H1 (cell line): ENCODE measurements around the gene DPH6. TPM values are rescaled to one million over a fixed set of nuclear protein-coding genes. Genes with fewer than 3 reads are reported as not detected.

Experiments
- CTCF ChIA-PET: fragments of 300-600 bp; sonication (Branson Sonifier 250); formaldehyde crosslinking; loops from one replicate; lab custom pipeline; 2021; ENCODE audit not compliant: partially characterized antibody; lab: Charles Lee
- POLR2A ChIA-PET: fragments of 300-600 bp; sonication (Branson Sonifier 250); formaldehyde crosslinking; loops from one replicate; lab custom pipeline; 2021; ENCODE audit warnings: inconsistent platforms; ENCODE audit not compliant: partially characterized antibody; lab: Charles Lee
- DNase-seq, 2 experiments: peaks; one replicate each; pipeline versions ENCODE4 v3.0.0 to v3.0.0-alpha.2; 2010 to 2022; ENCODE audit warnings: low spot score in 2 of 2, low read depth in 1 of 2, mixed read lengths in 1 of 2
- FAIRE-seq: peaks from 2 replicates; lab custom pipeline; 2011; peaks lifted over from hg19 to GRCh38; lab: Jason Lieb, UNC
- H2AFZ ChIP-seq: 2 replicates; pipeline ENCODE4 v1.8.1; 2012; ENCODE audit warnings: low read length, inconsistent platforms
- H2AK5ac ChIP-seq: 2 replicates; pipeline ENCODE4 v1.6.1; 2013; ENCODE audit warnings: low read depth, low read length
- H2BK120ac ChIP-seq: replicated peaks from 2 replicates; pipeline ENCODE3; 2013; ENCODE audit warnings: low read depth, low read length, inconsistent platforms
- H2BK12ac ChIP-seq: 2 replicates; pipeline ENCODE4 v1.6.1; 2013; ENCODE audit warnings: low read depth, low read length
- H2BK15ac ChIP-seq: 2 replicates; pipeline ENCODE4 v1.6.1; 2013; ENCODE audit warnings: low read length
- H2BK20ac ChIP-seq: 2 replicates; pipeline ENCODE4 v1.6.1; 2013; ENCODE audit warnings: low read length
- H2BK5ac ChIP-seq: 2 replicates; pipeline ENCODE4 v1.6.1; 2013; ENCODE audit warnings: low read depth, low read length
- H3K14ac ChIP-seq: 2 replicates; pipeline ENCODE4 v1.6.1; 2013; ENCODE audit warnings: inconsistent platforms; ENCODE audit not compliant: insufficient read length
- H3K18ac ChIP-seq: 2 replicates; pipeline ENCODE4 v1.6.1; 2013; ENCODE audit warnings: low read length; ENCODE audit errors: extremely low read depth
- H3K23ac ChIP-seq: 2 replicates; pipeline ENCODE4 v1.6.1; 2013; ENCODE audit warnings: inconsistent platforms; ENCODE audit not compliant: insufficient read length
- H3K23me2 ChIP-seq: 2 replicates; pipeline ENCODE4 v1.6.1; 2013; ENCODE audit warnings: low read depth, low read length
- H3K27ac ChIP-seq: 2 replicates; pipeline ENCODE4 v1.6.1; 2011; ENCODE audit warnings: low read depth, low read length, inconsistent platforms
- H3K27me3 ChIP-seq, 4 experiments: replicated peaks in 1 of 4; 1 replicate in 1 of 4; 2 replicates in 3 of 4; pipeline versions ENCODE4 v1.6.1 to v1.8.1; 2011 to 2013; ENCODE audit warnings: low read length in 3 of 4, mild to moderate bottlenecking in 3 of 4, inconsistent platforms in 2 of 4, mixed read lengths in 2 of 4, moderate library complexity in 1 of 4; ENCODE audit not compliant: control insufficient read depth in 3 of 4, insufficient read depth in 3 of 4; ENCODE audit errors: extremely low read depth in 1 of 4
- H3K36me3 ChIP-seq, 4 experiments: 2 replicates each; pipeline versions ENCODE4 v1.6.1 to v1.8.1; 2011 to 2013; ENCODE audit warnings: mild to moderate bottlenecking in 4 of 4, low read length in 3 of 4, moderate library complexity in 2 of 4, control low read depth in 1 of 4, inconsistent platforms in 1 of 4; ENCODE audit not compliant: insufficient read depth in 4 of 4, control insufficient read depth in 2 of 4
- H3K4ac ChIP-seq: replicated peaks from 2 replicates; pipeline ENCODE3; 2013; ENCODE audit warnings: low read length, low read depth, mixed read lengths, inconsistent platforms; ENCODE audit not compliant: insufficient read length
- H3K4me1 ChIP-seq, 4 experiments: replicated peaks in 1 of 4; 1 replicate in 1 of 4; 2 replicates in 3 of 4; pipeline versions ENCODE4 v1.6.1 to v1.8.1; 2011 to 2013; ENCODE audit warnings: low read length in 3 of 4, inconsistent platforms in 2 of 4, mixed read lengths in 1 of 4; ENCODE audit not compliant: insufficient read depth in 4 of 4, control insufficient read depth in 3 of 4
- H3K4me2 ChIP-seq, 2 experiments: 2 replicates each; pipeline versions ENCODE4 v1.6.1 to v1.8.1; 2011 to 2013; ENCODE audit warnings: low read depth in 2 of 2, low read length in 2 of 2, control low read depth in 1 of 2, inconsistent platforms in 1 of 2, mild to moderate bottlenecking in 1 of 2; ENCODE audit not compliant: insufficient read depth in 1 of 2
- H3K4me3 ChIP-seq, 4 experiments: fragments of 200-600, 300-600 bp in 1 of 4; sonication (generic), shearing (Covaris generic), sonication (Bioruptor Twin) in 1 of 4; 2 replicates each; pipeline versions ENCODE4 v1.5.1 to v1.8.1; 2011 to 2016; ENCODE audit warnings: low read length in 4 of 4, low read depth in 3 of 4, control low read depth in 2 of 4, inconsistent platforms in 2 of 4, mild to moderate bottlenecking in 2 of 4, mixed read lengths in 1 of 4, moderate library complexity in 1 of 4; ENCODE audit not compliant: insufficient read depth in 2 of 4; ENCODE audit errors: extremely low read depth in 1 of 4
- H3K56ac ChIP-seq: replicated peaks from 2 replicates; pipeline ENCODE3; 2013; ENCODE audit warnings: low read depth, mild to moderate bottlenecking, mixed read lengths, low read length, inconsistent platforms; ENCODE audit not compliant: insufficient read length
- H3K79me1 ChIP-seq: 2 replicates; pipeline ENCODE4 v1.6.1; 2013; ENCODE audit warnings: low read depth, low read length, control low read depth
- H3K79me2 ChIP-seq, 2 experiments: 2 replicates each; pipeline versions ENCODE4 v1.6.1 to v1.8.1; 2012 to 2013; ENCODE audit warnings: low read length in 2 of 2, mild to moderate bottlenecking in 2 of 2, inconsistent platforms in 1 of 2; ENCODE audit not compliant: insufficient read depth in 2 of 2, control insufficient read depth in 1 of 2
- H3K9ac ChIP-seq, 4 experiments: replicated peaks in 1 of 4; 1 replicate in 1 of 4; 2 replicates in 3 of 4; pipeline versions ENCODE4 v1.6.1 to v1.8.1; 2011 to 2013; ENCODE audit warnings: low read depth in 3 of 4, low read length in 3 of 4, control low read depth in 2 of 4, mild to moderate bottlenecking in 2 of 4, moderate library complexity in 2 of 4, inconsistent platforms in 1 of 4; ENCODE audit errors: extremely low read depth in 1 of 4
- H3K9me3 ChIP-seq, 2 experiments: 2 replicates each; pipeline versions ENCODE4 v1.6.1 to v1.8.1; 2012 to 2013; ENCODE audit warnings: mild to moderate bottlenecking in 2 of 2, moderate library complexity in 2 of 2, control low read depth in 1 of 2, inconsistent platforms in 1 of 2, low read depth in 1 of 2, low read length in 1 of 2, mixed read lengths in 1 of 2; ENCODE audit not compliant: insufficient read depth in 2 of 2
- H4K20me1 ChIP-seq, 2 experiments: replicated peaks in 1 of 2; 2 replicates each; pipeline versions ENCODE3 to v1.8.1; 2011 to 2013; ENCODE audit warnings: inconsistent platforms in 2 of 2, low read length in 2 of 2, mild to moderate bottlenecking in 1 of 2; ENCODE audit not compliant: insufficient read depth in 2 of 2, control insufficient read depth in 1 of 2
- H4K5ac ChIP-seq: 2 replicates; pipeline ENCODE4 v1.6.1; 2013; ENCODE audit warnings: low read length, low read depth, mixed read lengths, inconsistent platforms; ENCODE audit not compliant: insufficient read length
- H4K8ac ChIP-seq: 2 replicates; pipeline ENCODE4 v1.8.0; 2013; ENCODE audit warnings: mild to moderate bottlenecking, moderate library complexity, low read length, inconsistent platforms; ENCODE audit not compliant: insufficient read depth; ENCODE audit errors: extremely low read depth
- H4K91ac ChIP-seq: replicated peaks from 2 replicates; pipeline ENCODE3; 2013; ENCODE audit warnings: low read length, mixed read lengths, inconsistent platforms; ENCODE audit not compliant: insufficient read length
- polyA plus RNA-seq, 7 experiments: library from polyadenylated mRNA; depleted of rRNA in 3 of 7; stranded (reverse) in 5 of 7; unstranded in 2 of 7; fragments of >200 nt in 5 of 7; fragments of 200-250 nt in 2 of 7; gene quantifications; 1 replicate in 5 of 7; 2 replicates in 1 of 7; 4 replicates in 1 of 7; pipeline versions ENCODE4 v1.2.1 to v1.2.3, GENCODE V29; 2011 to 2013; ENCODE audit warnings: missing spikeins in 2 of 7, mixed read lengths in 2 of 7
- total RNA-seq: library from RNA; stranded (reverse); fragmentation: NEBNext Ultra II Directional; extraction: Animal tissue kit (Norgen Biotek cat#: 25700); gene quantifications from 2 replicates; pipeline ENCODE4 v1.2.1, GENCODE V29; 2021
- TF ChIP-seq, protein P1 (sequence below): fragments of 300-600 bp; sonication (generic); IDR thresholded peaks from 2 replicates; pipeline ENCODE4 v1.7.1; 2012; ENCODE audit warnings: low read length, moderate library complexity, mild to moderate bottlenecking, inconsistent platforms; ENCODE audit not compliant: insufficient replicate concordance

Gene DPH6
- total and polyA plus RNA-seq, 2 of the 8 experiments (the other 6 are each of a cell fraction or from before 2014, with no cell fraction given): 21.6 to 30.5 TPM

DNA sequence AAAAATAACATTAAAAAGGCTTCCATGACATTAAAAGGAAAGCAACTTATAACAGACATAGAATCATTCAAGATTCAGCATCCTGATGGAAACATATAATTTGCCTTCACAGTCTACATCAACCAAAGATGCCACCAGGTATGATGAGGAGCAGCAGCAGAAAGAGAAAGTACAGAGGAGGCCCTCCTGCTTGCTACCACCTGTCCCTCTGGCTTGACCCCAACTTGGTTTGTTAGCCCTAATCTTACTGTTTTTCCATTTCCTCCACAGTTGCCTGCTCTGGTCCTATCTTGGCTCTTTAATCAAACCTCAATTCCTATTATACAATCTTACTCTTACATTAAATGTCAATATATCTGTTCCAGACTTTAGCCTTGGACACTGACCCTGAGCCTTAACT, 171.3 kb downstream of the DPH6 start:
- H3K4me3 ChIP-seq: no peak overlapping the region
- H3K4me1 ChIP-seq: no peaks in the 10 kb centered on the region
- no peak overlapping the region for H3K14ac ChIP-seq
- H2AFZ ChIP-seq: no peak overlapping the region
- H4K20me1 ChIP-seq: no peaks in the 10 kb centered on the region
- ChIA-PET CTCF (interaction anchor here (1.7 kb wide), 1 partner anchor 86 kb away, joined by 6 read pairs; no protein-coding TSS in a partner anchor), POLR2A (no interaction called here)
- H4K5ac ChIP-seq: no peak overlapping the region
- H3K4ac ChIP-seq: no peak overlapping the region
- DNase-seq: no peak
- H3K27ac ChIP-seq: no peak overlapping the region
- H3K9me3 ChIP-seq: no peaks in the 10 kb centered on the region
- no peak overlapping the region for H2BK5ac ChIP-seq
- H3K27me3 ChIP-seq: no peaks in the 10 kb centered on the region
- H2AK5ac ChIP-seq: no peak overlapping the region
- H2BK20ac ChIP-seq: no peak overlapping the region
- H3K18ac ChIP-seq: no peak overlapping the region
- H2BK12ac ChIP-seq: no peak overlapping the region
- FAIRE-seq: no peak
- no peaks in the 10 kb centered on the region for H3K23me2 ChIP-seq
- H3K79me1 ChIP-seq: no peaks in the 10 kb centered on the region
- H3K79me2 ChIP-seq: no peaks in the 10 kb centered on the region
- no peak overlapping the region for H3K23ac ChIP-seq
- H3K36me3 ChIP-seq: no peaks in the 10 kb centered on the region
- H2BK15ac ChIP-seq: no peak overlapping the region
- no peak overlapping the region for H4K8ac ChIP-seq
- H2BK120ac ChIP-seq: no peak overlapping the region
- H4K91ac ChIP-seq: no peak overlapping the region
- H3K56ac ChIP-seq: no peak overlapping the region
- H3K4me2 ChIP-seq: no peak overlapping the region
- no peak overlapping the region for H3K9ac ChIP-seq
- TF ChIP-seq, protein P1, sequence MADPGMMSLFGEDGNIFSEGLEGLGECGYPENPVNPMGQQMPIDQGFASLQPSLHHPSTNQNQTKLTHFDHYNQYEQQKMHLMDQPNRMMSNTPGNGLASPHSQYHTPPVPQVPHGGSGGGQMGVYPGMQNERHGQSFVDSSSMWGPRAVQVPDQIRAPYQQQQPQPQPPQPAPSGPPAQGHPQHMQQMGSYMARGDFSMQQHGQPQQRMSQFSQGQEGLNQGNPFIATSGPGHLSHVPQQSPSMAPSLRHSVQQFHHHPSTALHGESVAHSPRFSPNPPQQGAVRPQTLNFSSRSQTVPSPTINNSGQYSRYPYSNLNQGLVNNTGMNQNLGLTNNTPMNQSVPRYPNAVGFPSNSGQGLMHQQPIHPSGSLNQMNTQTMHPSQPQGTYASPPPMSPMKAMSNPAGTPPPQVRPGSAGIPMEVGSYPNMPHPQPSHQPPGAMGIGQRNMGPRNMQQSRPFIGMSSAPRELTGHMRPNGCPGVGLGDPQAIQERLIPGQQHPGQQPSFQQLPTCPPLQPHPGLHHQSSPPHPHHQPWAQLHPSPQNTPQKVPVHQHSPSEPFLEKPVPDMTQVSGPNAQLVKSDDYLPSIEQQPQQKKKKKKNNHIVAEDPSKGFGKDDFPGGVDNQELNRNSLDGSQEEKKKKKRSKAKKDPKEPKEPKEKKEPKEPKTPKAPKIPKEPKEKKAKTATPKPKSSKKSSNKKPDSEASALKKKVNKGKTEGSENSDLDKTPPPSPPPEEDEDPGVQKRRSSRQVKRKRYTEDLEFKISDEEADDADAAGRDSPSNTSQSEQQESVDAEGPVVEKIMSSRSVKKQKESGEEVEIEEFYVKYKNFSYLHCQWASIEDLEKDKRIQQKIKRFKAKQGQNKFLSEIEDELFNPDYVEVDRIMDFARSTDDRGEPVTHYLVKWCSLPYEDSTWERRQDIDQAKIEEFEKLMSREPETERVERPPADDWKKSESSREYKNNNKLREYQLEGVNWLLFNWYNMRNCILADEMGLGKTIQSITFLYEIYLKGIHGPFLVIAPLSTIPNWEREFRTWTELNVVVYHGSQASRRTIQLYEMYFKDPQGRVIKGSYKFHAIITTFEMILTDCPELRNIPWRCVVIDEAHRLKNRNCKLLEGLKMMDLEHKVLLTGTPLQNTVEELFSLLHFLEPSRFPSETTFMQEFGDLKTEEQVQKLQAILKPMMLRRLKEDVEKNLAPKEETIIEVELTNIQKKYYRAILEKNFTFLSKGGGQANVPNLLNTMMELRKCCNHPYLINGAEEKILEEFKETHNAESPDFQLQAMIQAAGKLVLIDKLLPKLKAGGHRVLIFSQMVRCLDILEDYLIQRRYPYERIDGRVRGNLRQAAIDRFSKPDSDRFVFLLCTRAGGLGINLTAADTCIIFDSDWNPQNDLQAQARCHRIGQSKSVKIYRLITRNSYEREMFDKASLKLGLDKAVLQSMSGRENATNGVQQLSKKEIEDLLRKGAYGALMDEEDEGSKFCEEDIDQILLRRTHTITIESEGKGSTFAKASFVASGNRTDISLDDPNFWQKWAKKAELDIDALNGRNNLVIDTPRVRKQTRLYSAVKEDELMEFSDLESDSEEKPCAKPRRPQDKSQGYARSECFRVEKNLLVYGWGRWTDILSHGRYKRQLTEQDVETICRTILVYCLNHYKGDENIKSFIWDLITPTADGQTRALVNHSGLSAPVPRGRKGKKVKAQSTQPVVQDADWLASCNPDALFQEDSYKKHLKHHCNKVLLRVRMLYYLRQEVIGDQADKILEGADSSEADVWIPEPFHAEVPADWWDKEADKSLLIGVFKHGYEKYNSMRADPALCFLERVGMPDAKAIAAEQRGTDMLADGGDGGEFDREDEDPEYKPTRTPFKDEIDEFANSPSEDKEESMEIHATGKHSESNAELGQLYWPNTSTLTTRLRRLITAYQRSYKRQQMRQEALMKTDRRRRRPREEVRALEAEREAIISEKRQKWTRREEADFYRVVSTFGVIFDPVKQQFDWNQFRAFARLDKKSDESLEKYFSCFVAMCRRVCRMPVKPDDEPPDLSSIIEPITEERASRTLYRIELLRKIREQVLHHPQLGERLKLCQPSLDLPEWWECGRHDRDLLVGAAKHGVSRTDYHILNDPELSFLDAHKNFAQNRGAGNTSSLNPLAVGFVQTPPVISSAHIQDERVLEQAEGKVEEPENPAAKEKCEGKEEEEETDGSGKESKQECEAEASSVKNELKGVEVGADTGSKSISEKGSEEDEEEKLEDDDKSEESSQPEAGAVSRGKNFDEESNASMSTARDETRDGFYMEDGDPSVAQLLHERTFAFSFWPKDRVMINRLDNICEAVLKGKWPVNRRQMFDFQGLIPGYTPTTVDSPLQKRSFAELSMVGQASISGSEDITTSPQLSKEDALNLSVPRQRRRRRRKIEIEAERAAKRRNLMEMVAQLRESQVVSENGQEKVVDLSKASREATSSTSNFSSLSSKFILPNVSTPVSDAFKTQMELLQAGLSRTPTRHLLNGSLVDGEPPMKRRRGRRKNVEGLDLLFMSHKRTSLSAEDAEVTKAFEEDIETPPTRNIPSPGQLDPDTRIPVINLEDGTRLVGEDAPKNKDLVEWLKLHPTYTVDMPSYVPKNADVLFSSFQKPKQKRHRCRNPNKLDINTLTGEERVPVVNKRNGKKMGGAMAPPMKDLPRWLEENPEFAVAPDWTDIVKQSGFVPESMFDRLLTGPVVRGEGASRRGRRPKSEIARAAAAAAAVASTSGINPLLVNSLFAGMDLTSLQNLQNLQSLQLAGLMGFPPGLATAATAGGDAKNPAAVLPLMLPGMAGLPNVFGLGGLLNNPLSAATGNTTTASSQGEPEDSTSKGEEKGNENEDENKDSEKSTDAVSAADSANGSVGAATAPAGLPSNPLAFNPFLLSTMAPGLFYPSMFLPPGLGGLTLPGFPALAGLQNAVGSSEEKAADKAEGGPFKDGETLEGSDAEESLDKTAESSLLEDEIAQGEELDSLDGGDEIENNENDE: no peak
